WI38 (cell line): ENCODE data around the gene CNGA2.

Experiments used
- H3K4me3 ChIP-seq: 2 replicates; pipeline ENCODE4 v1.5.1; 2011; ENCODE audit warnings: low read depth, mild to moderate bottlenecking, control low read depth, low read length
- TF ChIP-seq, protein P1 (sequence below): IDR thresholded peaks from 2 replicates; pipeline ENCODE4 v1.5.1; 2012; ENCODE audit warnings: low read depth, mild to moderate bottlenecking, control low read depth, low read length

The CNGA2 gene

GRCh38 chrX:151780621-151781020 is 46.1 kb downstream of the CNGA2 start:
- no peak overlapping the region for H3K4me3 ChIP-seq
- TF ChIP-seq, protein P1, sequence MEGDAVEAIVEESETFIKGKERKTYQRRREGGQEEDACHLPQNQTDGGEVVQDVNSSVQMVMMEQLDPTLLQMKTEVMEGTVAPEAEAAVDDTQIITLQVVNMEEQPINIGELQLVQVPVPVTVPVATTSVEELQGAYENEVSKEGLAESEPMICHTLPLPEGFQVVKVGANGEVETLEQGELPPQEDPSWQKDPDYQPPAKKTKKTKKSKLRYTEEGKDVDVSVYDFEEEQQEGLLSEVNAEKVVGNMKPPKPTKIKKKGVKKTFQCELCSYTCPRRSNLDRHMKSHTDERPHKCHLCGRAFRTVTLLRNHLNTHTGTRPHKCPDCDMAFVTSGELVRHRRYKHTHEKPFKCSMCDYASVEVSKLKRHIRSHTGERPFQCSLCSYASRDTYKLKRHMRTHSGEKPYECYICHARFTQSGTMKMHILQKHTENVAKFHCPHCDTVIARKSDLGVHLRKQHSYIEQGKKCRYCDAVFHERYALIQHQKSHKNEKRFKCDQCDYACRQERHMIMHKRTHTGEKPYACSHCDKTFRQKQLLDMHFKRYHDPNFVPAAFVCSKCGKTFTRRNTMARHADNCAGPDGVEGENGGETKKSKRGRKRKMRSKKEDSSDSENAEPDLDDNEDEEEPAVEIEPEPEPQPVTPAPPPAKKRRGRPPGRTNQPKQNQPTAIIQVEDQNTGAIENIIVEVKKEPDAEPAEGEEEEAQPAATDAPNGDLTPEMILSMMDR = no peak

DNA sequence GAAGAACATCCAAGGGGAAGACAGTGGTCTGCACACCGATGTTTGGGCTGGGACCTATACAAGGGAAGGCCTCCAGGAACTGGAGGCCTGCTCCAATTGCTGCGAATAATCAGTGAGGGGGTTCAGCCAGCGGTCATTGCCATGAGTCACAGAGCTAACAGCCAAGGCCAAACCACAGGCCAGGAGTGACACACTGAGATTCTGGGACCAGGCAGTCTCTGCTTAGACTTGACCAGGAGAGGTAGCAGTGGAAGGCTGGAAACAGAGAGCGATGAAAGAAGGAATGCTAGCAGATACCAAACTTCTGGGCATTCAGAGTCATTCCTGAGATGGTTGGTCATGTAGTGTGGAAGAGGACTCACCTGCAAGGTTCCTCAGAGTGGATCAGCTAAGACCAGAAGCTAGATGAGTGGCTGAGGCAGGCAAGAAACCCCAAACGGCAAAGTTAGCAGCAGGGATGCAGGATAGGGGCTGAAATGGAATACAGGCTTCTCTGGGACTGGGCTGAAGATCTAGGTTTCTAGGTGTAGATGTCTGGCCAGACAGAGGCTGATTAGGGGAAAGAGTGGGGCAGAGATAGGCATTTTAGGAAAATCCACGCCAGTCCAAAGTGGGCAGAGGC is 54.7 kb downstream of the CNGA2 start:
- TF ChIP-seq, protein P1 = no peak
- H3K4me3 ChIP-seq = no peak overlapping the region

DNA sequence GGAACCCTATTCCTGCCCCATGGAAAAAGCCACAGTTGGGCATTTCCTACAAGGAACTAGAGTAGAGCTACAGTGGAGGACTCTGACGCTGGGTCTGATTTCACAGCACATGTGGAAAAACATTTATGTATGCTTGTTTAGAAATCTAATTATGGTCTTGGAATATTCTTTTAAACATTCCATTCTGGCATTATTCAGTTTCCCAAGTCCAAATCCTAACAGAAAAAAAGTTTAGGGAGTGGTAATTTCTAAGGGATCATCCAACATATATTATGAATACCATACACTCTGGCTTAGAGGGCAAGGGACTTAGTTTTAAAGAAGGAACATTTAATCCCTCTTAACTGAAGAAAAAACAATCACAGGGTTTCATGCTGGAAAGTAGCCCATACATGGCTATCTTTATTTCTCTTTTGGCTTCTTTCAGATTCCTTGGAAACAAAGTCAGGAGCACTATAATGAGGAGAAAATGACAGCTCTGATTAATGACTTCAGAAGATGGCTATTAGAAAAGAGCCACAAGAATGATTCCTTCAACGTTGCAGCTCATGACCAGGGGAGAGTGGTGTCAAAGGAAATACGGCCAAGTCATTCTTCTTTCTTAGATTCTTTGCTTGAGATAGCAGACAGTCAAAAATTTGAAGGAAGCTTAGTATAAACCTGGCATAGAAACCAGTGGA is 56.1 kb downstream of the CNGA2 start:
- TF ChIP-seq, protein P1 = no peak
- no peak overlapping the region for H3K4me3 ChIP-seq

DNA sequence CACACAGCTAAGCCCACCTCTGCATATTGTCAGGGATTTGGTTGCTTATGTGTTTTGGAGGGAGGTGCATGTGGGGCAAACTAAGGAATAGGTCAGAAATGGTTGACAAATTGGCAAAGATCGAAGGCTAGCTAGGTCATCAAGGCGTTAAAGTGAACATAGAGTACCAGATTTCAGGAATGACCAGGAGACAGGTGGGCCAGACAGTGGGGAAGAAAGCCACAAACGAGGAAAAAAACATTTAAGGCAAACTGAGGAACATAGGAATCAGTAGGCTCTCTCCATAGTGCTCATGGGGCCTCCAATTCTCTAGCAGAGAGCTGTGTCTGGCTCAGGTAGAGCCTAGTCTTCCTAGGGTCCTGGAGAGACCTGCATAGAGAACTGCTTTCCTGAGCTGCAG is 57.4 kb downstream of the CNGA2 start:
- TF ChIP-seq, protein P1 = no peak
- H3K4me3 ChIP-seq = no peak overlapping the region

GRCh38 chrX:151792505-151792904 is 58.0 kb downstream of the CNGA2 start:
- no peak overlapping the region for H3K4me3 ChIP-seq
- TF ChIP-seq, protein P1 = no peak

GRCh38 chrX:151793886-151794285 is 59.3 kb downstream of the CNGA2 start:
- TF ChIP-seq, protein P1 = no peak
- H3K4me3 ChIP-seq = no peak overlapping the region
